TTC549 (cell line): ENCODE data around the gene AKIRIN2.
"Not testable (repeated sequence)": the region's sequence is repeated elsewhere in the genome, so short reads cannot be mapped to it uniquely, and the experiment has no call there.

ENCODE experiments used
- FAIRE-seq: peaks from 2 replicates; lab custom pipeline; 2012; peaks lifted over from hg19 to GRCh38; lab: Jason Lieb, UNC

The AKIRIN2 gene

DNA sequence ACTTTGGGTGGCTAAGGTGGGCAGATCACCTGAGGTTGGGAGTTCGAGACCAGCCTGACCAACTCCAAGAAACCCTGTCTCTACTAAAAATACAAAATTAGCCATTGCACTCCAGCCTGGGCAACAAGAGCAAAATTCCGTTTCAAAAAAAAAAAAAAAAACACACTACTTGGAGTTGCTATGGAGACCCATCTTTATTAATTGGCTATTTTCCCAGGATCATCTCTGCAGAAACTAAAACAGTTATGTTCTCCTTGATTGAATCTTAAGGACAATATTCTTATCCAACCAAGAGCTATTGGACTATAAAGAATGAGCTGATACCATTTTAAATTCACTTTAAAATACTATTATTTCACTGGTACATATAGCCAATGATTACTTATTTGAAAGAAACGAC is 14.7 kb downstream of the AKIRIN2 start:
- FAIRE-seq, result no peak

- not testable (repeated sequence) for FAIRE-seq
Observed at GRCh38 chr6:87686636-87687205, 15.3 kb downstream of the AKIRIN2 start.

DNA sequence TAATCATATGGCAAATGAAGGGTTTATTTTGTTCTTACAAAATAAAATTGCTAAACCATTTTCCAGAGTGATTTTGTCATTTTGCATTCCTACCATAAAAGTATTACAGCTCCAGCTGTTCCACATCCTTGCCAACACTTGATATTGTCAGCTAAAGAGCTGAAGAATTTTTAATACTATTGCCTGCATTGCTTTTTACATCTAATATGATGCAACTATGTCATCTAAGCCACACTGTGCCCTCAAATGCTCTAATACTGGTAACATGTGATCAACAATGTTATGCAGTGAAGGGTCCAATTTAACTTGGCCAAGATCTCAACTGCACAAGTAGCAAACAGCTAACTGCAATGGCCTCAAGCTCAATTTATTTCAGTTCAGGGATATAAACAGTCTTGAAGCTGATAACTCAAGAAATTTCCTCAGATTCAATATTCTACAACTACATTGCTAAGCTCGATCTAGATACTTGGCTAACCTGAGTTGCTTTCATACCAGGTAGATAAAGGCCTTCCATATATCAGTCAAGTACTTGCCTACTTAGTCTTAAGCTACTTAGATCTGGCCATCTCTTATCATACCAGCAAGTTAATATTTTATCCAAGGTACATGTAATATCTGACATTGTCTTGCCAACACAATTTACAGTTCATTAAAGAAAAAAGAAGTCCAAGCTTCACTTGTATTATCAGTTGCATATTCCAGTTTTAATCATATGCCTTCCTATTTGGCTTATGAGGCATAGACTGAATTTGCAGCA is 17.0 kb downstream of the AKIRIN2 start:
- FAIRE-seq, result no peak

- no peak for FAIRE-seq
Observed at GRCh38 chr6:87683890-87684289, 18.1 kb downstream of the AKIRIN2 start.

GRCh38 chr6:87682310-87682709 is 19.7 kb downstream of the AKIRIN2 start:
- FAIRE-seq, result no peak

DNA sequence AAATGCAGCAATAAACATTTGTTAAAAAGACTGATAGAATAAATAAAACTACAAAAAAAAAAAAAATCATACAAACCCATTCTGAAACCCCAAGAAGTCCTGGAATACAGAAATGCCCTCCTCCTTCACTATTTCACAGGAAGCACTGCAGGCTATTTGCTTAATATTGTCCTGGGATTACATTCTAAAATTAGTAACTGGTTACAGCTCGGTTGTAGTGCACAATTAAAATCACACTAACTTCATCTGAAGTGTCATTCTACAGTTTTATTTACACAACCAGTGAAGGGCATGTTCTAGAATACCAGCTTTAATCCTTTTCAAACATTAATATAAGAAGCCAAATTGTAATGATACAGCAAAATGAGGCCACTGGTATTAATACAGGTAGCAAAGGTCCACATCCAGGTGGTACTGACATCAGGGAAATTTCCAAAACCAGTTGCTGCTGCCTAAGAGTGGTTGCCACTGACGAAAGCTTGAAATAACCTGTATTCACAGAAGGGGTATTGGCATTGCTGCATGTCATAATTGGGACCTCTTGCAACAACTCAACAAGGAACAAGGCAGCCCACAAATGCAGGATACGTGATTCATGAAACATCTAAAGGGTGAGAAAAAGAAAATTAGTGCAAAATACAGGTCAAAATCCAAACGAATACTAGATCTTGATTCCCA is 26.9 kb downstream of the AKIRIN2 start:
- no peak for FAIRE-seq

DNA sequence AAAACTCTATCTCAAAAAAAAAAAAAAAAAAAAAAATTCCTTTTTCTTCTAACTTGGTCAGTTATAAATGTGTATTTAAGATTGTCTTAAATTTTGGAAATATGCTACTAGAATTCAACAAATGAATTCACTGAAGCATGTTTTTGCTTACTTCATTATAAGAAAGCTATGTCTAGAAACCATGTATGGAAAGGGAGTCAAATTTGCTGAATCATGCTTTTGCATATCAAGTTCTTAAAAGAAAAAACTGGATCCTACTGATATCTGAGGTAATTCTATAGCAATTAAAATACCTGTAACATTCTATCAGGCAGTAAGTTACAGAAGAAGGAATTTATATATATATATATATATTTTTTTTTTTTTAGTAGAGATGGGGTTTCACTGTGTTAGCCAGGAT is 27.7 kb downstream of the AKIRIN2 start:
- no peak for FAIRE-seq

- no peak for FAIRE-seq
Observed at GRCh38 chr6:87673237-87673636, 28.8 kb downstream of the AKIRIN2 start.

GRCh38 chr6:87672641-87673040 is 29.4 kb downstream of the AKIRIN2 start:
- no peak for FAIRE-seq

DNA sequence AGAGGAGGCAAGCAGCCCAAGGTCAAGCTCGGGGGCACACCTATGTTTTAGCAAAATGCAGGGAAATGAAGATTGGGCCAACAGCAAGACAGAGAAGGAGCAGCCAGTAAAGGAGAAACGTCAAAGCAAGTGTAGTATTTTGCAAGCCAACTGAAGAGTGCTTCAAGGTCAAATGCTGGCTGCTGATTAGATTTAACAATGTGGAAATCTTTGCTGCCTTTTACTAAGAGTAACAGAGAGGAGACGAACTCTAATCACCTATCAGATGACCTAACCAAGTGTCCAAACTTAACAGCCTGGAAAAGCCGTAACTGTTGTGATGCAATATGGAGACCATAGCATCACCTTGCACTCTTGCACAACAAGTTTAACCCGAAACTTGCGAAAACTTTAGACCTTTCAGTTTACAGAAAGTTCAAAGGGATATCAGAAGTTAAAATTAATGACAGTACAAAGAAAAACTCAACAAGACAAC is 30.4 kb downstream of the AKIRIN2 start:
- FAIRE-seq, result no peak

DNA sequence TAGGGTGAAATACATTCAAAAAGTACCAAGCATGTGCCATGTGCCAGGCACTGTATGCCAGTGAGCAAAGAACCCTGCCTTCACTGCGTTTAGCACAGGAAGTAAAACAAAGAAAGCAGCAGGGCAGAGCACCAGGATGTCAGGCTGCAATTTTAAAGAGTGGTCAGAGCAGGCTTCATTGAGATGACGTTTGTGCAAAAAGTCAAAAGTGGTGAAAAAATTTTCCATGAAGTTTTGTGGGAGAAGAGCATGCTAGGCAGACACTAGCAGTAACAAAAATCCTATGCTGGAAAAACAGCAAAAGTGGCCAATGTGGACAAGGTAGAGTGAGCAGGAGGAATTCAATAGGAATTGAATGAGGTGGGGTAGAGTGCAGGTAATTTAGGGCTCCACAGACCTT is 31.3 kb downstream of the AKIRIN2 start:
- FAIRE-seq, result no peak

DNA sequence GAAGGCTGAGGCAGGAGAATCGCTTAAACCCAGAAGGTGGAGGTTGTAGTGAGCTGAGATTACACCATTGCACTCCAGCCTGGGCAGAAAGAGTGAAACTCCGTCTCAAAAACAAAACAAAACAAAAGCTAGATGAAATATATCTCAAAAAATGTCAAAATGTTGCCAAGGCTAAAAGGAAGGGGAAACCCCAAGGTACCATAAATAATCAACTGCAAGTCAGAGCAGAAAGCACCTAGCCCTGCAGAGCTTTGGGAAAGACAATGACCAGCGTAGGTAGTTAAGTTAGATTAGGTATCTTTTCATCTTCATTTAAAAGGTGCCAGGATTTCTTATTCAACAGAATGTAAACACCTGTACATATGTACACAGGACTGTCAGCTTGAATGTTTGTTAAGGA is 33.0 kb downstream of the AKIRIN2 start:
- no peak for FAIRE-seq

DNA sequence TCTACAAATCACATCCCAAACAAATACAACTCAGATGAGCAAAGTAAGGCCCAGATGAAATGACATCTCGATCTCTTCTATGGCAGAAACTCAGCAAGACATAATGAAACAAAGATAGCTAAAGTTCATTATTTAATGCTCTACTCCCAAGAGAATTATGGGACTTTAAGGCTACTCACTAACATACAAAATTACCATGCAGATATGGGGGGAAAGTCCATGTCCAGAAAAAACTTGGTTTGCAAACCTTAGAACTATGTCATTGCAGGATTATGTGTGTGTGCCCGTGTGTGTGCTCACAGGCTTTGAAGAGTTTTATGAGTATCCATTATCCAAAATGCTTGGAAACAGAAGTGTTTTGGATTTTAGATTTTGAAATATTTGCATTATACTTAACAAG is 34.0 kb downstream of the AKIRIN2 start:
- no peak for FAIRE-seq

DNA sequence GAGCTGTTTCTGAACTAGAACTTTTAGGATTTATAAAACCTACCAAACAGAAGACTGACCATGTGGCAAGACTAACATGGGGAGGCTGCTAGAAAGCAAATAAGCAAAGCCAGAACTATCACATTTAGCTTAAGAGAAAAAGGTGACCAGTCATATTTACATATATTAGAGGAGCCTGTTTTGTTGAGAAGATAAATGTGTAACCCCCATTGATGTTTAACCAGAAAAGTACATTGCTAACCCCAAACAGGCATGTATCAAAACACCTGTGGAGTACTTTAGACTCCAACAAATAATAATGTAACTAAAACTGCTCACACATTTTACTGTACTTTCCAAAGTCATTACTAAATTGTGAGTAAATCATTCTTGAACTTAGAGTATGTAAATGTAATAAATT is 35.0 kb downstream of the AKIRIN2 start:
- FAIRE-seq, result no peak

- no peak for FAIRE-seq
Observed at GRCh38 chr6:87664921-87665485, 37.0 kb downstream of the AKIRIN2 start.

- no peak for FAIRE-seq
Observed at GRCh38 chr6:87663434-87663833, 38.6 kb downstream of the AKIRIN2 start.

- no peak for FAIRE-seq
Observed at GRCh38 chr6:87661503-87661902, 40.5 kb downstream of the AKIRIN2 start.

DNA sequence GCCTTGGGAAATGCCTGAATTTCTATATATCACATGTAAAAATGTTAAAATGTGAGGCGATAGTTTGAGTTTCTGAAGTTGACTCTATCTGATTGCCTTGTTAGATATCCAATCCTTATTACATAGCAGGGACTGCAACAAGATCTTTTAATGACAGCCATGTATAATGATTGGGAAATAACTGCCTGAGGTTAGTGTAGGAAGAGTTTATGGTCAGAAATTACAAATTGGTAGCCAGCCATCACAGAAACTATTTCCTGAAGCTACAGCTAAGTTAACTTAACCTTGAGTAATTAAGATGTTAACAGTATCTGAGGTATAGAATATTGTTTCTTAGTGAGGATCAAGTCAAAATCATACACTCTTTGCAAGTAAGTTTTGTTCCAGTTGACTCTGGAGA is 41.0 kb downstream of the AKIRIN2 start:
- no peak for FAIRE-seq

DNA sequence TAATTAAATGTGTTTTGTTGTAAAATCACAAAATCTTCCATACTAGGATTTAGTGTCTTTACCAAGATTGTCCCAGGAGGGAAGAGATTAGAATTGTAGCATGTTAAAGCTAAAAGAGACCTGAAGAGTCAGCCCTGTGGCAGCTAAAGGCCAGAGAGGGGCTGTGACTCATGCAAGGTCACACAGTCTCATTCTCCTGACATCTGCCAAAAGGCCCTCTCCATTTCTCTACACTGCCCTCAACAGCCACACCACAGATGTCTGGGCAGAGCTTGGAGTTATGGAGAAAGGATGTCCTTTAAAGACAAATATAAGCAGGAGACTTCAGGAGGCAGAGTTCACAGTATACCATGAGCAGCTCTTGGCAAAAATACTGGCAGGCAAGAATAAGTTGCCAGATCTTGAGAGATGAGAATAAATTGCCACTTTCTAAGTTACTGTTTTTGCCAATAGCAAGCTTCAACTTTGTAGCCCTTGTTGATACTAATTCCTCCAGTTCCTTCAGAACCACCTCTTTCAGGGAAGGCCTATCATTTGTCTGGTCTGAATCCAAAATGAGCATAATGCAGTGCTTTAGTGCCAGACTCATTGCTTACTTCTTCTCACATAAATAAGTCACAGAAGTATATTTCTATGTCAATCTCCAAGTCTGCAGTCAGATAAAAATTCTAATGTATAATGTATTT is 41.7 kb downstream of the AKIRIN2 start:
- FAIRE-seq, result no peak

DNA sequence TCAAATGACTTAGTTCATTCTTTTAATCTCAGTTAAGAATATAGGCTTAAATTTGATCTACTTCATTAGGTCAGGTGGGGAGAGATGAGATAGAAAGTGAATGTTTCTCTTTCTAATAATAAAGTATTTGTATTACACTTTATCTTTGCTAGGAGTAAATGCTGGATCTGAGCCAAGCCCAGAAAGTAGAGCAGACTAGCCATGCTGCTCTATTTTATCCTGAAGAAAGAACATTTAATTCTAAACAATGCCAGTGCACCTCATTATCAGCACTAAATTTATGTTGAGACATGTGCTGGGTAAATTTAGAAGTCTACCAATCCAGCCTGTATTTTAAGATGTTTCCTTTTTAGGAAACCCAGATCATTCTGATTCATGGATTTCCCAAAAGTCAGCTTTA is 43.5 kb downstream of the AKIRIN2 start:
- FAIRE-seq, result no peak

- FAIRE-seq, result no peak
Observed at GRCh38 chr6:87656857-87657256, 45.2 kb downstream of the AKIRIN2 start.

DNA sequence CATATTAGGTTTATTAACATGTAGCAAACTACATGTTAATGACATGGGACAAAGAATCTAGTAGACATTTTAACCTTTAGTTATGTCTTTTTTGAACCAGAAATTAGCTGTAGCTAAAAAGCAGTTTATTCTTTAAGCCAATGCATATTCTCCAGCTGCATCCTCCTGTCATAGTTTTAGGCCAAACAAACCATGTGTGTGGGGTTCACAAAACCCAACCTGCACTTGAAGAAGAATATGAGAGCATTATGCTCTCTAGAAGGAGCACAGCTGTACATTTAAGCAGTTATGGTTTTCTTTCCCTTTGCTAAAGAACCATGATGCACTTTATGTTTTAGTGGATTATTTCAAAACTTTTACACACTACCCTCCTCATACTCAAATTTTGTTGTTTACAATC is 46.2 kb downstream of the AKIRIN2 start:
- no peak for FAIRE-seq
